ENCODE data around the gene ADGRA3.
"Not testable (repeated sequence)": the region's sequence is repeated elsewhere in the genome, so short reads cannot be mapped to it uniquely, and the experiment has no call there.

The ADGRA3 gene

GRCh38 chr4:22435652-22436051, 80.2 kb downstream of the ADGRA3 start:
- DNase-seq (ENCODE audit: low read depth) = no peak

- DNase-seq (ENCODE audit: low read depth) = no peak
Observed at GRCh38 chr4:22434895-22435294, 81.0 kb downstream of the ADGRA3 start.

- no peak for DNase-seq (ENCODE audit: low read depth)
Observed at GRCh38 chr4:22430626-22431025, 85.2 kb downstream of the ADGRA3 start.

GRCh38 chr4:22428441-22428840, 87.4 kb downstream of the ADGRA3 start:
- no peak for DNase-seq (ENCODE audit: low read depth)

- DNase-seq (ENCODE audit: low read depth) = no peak
Observed at GRCh38 chr4:22427675-22428074, 88.2 kb downstream of the ADGRA3 start.

- DNase-seq (ENCODE audit: low read depth) = no peak
Observed at GRCh38 chr4:22420291-22420690, 95.6 kb downstream of the ADGRA3 start.

GRCh38 chr4:22417408-22417807, 98.5 kb downstream of the ADGRA3 start:
- DNase-seq (ENCODE audit: low read depth) = no peak

GRCh38 chr4:22416403-22416802, 99.5 kb downstream of the ADGRA3 start:
- DNase-seq (ENCODE audit: low read depth) = no peak

GRCh38 chr4:22414833-22415232, 101.0 kb downstream of the ADGRA3 start:
- no peak for DNase-seq (ENCODE audit: low read depth)

GRCh38 chr4:22413471-22413870, 102.4 kb downstream of the ADGRA3 start:
- DNase-seq (ENCODE audit: low read depth) = no peak

GRCh38 chr4:22412013-22412412, 103.9 kb downstream of the ADGRA3 start:
- DNase-seq (ENCODE audit: low read depth) = no peak

GRCh38 chr4:22410645-22411247, 105.1 kb downstream of the ADGRA3 start:
- no peak for DNase-seq (ENCODE audit: low read depth)

- no peak for DNase-seq (ENCODE audit: low read depth)
Observed at GRCh38 chr4:22408474-22408873, 107.4 kb downstream of the ADGRA3 start.

GRCh38 chr4:22407361-22407760, 108.5 kb downstream of the ADGRA3 start:
- DNase-seq (ENCODE audit: low read depth) = no peak

GRCh38 chr4:22398671-22399070, 117.2 kb downstream of the ADGRA3 start:
- no peak for DNase-seq (ENCODE audit: low read depth)

GRCh38 chr4:22391551-22391950, 124.3 kb downstream of the ADGRA3 start:
- DNase-seq (ENCODE audit: low read depth) = no peak

GRCh38 chr4:22389240-22389870, 126.5 kb downstream of the ADGRA3 start:
- DNase-seq (ENCODE audit: low read depth) = no peak

GRCh38 chr4:22385611-22386011, 130.3 kb downstream of the ADGRA3 start:
- DNase-seq (ENCODE audit: low read depth) = no peak

- DNase-seq (ENCODE audit: low read depth) = no peak
Observed at GRCh38 chr4:22384154-22384553, 131.7 kb downstream of the ADGRA3 start.

- not testable (repeated sequence) for DNase-seq (ENCODE audit: low read depth)
Observed at GRCh38 chr4:22382216-22382615, 133.7 kb downstream of the ADGRA3 start.

GRCh38 chr4:22372986-22373385, 142.9 kb downstream of the ADGRA3 start:
- no peak for DNase-seq (ENCODE audit: low read depth)

GRCh38 chr4:22369901-22370562, 145.8 kb downstream of the ADGRA3 start:
- DNase-seq (ENCODE audit: low read depth) = no peak

- no peak for DNase-seq (ENCODE audit: low read depth)
Observed at GRCh38 chr4:22363787-22364186, 152.1 kb downstream of the ADGRA3 start.

- no peak for DNase-seq (ENCODE audit: low read depth)
Observed at GRCh38 chr4:22363036-22363435, 152.8 kb downstream of the ADGRA3 start.

Data from stimulated activated CD8-positive, alpha-beta memory T cell treated with anti-CD3 and anti-CD28 coated beads, Interleukin-12 subunit alpha, Interleukin-12 subunit beta, amount 100 ng/mL, for 1 hour (primary cell).